HCT116 (cell line): Measurements from ENCODE around the gene FKBP5.

ENCODE experiments used
- CEBPB ChIP-seq: IDR thresholded peaks from 2 replicates; pipeline ENCODE4 v1.6.1; 2012; ENCODE audit warnings: low read depth
- CTCF ChIP-seq, 3 experiments: fragments of 200-600 bp in 1 of 3; sonication (generic) in 1 of 3; IDR thresholded peaks in 2 of 3; conservative IDR thresholded peaks in 1 of 3; 2 replicates each; pipeline ENCODE4 v1.5.1; 2012 to 2017; ENCODE audit warnings: low read depth in 2 of 3, low read length in 2 of 3, antibody characterized with exemption in 1 of 3, borderline replicate concordance in 1 of 3, control low read depth in 1 of 3, mild to moderate bottlenecking in 1 of 3, mixed read lengths in 1 of 3, mixed run types in 1 of 3, moderate library complexity in 1 of 3; ENCODE audit not compliant: insufficient read depth in 1 of 3
- ELF1 ChIP-seq: IDR thresholded peaks from 2 replicates; pipeline ENCODE4 v1.6.1; 2012; ENCODE audit warnings: low read depth, borderline replicate concordance
- EZH2phosphoT487 ChIP-seq: fragments of 200-600 bp; IDR thresholded peaks from 2 replicates; pipeline ENCODE4 v1.6.1; 2018; ENCODE audit warnings: antibody characterized with exemption, borderline replicate concordance
- POLR2A ChIP-seq: IDR thresholded peaks from 2 replicates; pipeline ENCODE4 v1.7.0; 2011; ENCODE audit warnings: borderline replicate concordance; ENCODE audit not compliant: insufficient read depth, insufficient read length; ENCODE audit errors: extremely low read depth
- POLR2AphosphoS5 ChIP-seq: IDR thresholded peaks from 2 replicates; pipeline ENCODE4 v1.6.1; 2011; ENCODE audit warnings: mild to moderate bottlenecking, low read depth, low read length, moderate library complexity
- REST ChIP-seq: IDR thresholded peaks from 2 replicates; pipeline ENCODE4 v1.6.1; 2012; ENCODE audit warnings: low read depth
- SIN3A ChIP-seq: IDR thresholded peaks from 2 replicates; pipeline ENCODE4 v1.6.1; 2012; ENCODE audit warnings: low read depth
- ZFX ChIP-seq: fragments of 450-650 bp; IDR thresholded peaks from 2 replicates; pipeline ENCODE4 v1.6.1; 2017
- ZNF274 ChIP-seq: fragments of 200-500 bp; sonication (Bioruptor generic); IDR thresholded peaks from 2 replicates; pipeline ENCODE4 v1.6.1; 2014; ENCODE audit warnings: mild to moderate bottlenecking, low read depth, low read length, inconsistent platforms

GRCh38 chr6:35674594-35674993 lies 14.1 kb downstream of the FKBP5 start:
- TF ChIP-seq CTCF (IDR thresholded peaks at IDR 0.05 in 2 of 3, conservative IDR thresholded peaks at IDR 0.05 in 1 of 3; ENCODE audit: borderline replicate concordance in 1 of 3, insufficient read depth in 1 of 3, low read depth in 2 of 3, low read length in 2 of 3) (no peak), POLR2A (no peak), CEBPB (no peak), ELF1 (no peak), POLR2AphosphoS5 (no peak), ZFX (no peak), SIN3A (no peak), REST (no peak), EZH2phosphoT487 (no peak), ZNF274 (no peak)
